ENCODE data around the gene STK24.

- TF ChIP-seq, protein P1, sequence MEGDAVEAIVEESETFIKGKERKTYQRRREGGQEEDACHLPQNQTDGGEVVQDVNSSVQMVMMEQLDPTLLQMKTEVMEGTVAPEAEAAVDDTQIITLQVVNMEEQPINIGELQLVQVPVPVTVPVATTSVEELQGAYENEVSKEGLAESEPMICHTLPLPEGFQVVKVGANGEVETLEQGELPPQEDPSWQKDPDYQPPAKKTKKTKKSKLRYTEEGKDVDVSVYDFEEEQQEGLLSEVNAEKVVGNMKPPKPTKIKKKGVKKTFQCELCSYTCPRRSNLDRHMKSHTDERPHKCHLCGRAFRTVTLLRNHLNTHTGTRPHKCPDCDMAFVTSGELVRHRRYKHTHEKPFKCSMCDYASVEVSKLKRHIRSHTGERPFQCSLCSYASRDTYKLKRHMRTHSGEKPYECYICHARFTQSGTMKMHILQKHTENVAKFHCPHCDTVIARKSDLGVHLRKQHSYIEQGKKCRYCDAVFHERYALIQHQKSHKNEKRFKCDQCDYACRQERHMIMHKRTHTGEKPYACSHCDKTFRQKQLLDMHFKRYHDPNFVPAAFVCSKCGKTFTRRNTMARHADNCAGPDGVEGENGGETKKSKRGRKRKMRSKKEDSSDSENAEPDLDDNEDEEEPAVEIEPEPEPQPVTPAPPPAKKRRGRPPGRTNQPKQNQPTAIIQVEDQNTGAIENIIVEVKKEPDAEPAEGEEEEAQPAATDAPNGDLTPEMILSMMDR (conservative IDR thresholded peaks at IDR 0.05; ENCODE audit: low read depth, low read length): no peak
- TF ChIP-seq EZH2 (IDR thresholded peaks at IDR 0.05; ENCODE audit: borderline replicate concordance, low read depth, low read length, poor library complexity, severe bottlenecking): no peak
Measured at GRCh38 chr13:98505217-98505616, 71.7 kb downstream of the STK24 start.

Measured in A673 (cell line).